T-cell (primary cell): Measurements from ENCODE around the gene ST8SIA1. TPM values are rescaled to one million over a fixed set of nuclear protein-coding genes. Genes with fewer than 3 reads are reported as not detected.

Source experiments
- ATAC-seq, 4 experiments: fragments of 200-7000 bp in 3 of 4; fragments of 150-1000 bp in 1 of 4; cut with Tn5 transposase; replicated peaks in 1 of 4; 1 replicate in 3 of 4; 2 replicates in 1 of 4; pipeline ENCODE4 v1.10.0; 2021; ENCODE audit warnings: moderate library complexity in 3 of 4, mild to moderate bottlenecking in 2 of 4, moderate number of reproducible peaks in 1 of 4
- CTCF ChIA-PET, 2 donors: fragments of 300-600 bp; sonication (Branson Sonifier 250); formaldehyde crosslinking; loops; one replicate each; lab custom pipeline; 2022; ENCODE audit warnings: antibody characterized with exemption in 2 of 2; lab: Charles Lee
- POLR2A ChIA-PET, 2 donors: fragments of 300-600 bp; sonication (Branson Sonifier 250); formaldehyde crosslinking; loops; one replicate each; lab custom pipeline; 2022; ENCODE audit warnings: antibody characterized with exemption in 2 of 2; lab: Charles Lee
- DNase-seq, 35 experiments: peaks; one replicate each; pipeline versions ENCODE4 v3.0.0 to v3.0.0-alpha.2; 2013 to 2023
- H3K27ac ChIP-seq: one replicate; pipeline ENCODE4 v1.5.1; 2013; ENCODE audit warnings: low read length
- H3K27me3 ChIP-seq, 2 experiments: replicated peaks in 1 of 2; 1 replicate in 1 of 2; 2 replicates in 1 of 2; pipeline versions ENCODE4 v1.6.1 to v1.7.0; 2013; ENCODE audit warnings: low read length in 1 of 2, mixed read lengths in 1 of 2; ENCODE audit not compliant: control insufficient read depth in 2 of 2, insufficient read depth in 2 of 2; ENCODE audit errors: extremely low read depth in 1 of 2
- H3K36me3 ChIP-seq, 2 donors: 1 replicate in 1 of 2; 2 replicates in 1 of 2; pipeline versions ENCODE4 v1.6.1 to v1.7.0; 2013; ENCODE audit warnings: low read length in 1 of 2; ENCODE audit not compliant: control insufficient read depth in 2 of 2, insufficient read depth in 1 of 2; ENCODE audit errors: extremely low read depth in 1 of 2
- H3K4me1 ChIP-seq, 2 experiments: 1 replicate in 1 of 2; 2 replicates in 1 of 2; pipeline versions ENCODE4 v1.6.1 to v1.7.0; 2013; ENCODE audit warnings: low read length in 2 of 2, mixed read lengths in 1 of 2; ENCODE audit not compliant: insufficient read depth in 2 of 2, control insufficient read depth in 1 of 2; ENCODE audit errors: extremely low read depth in 1 of 2
- H3K4me3 ChIP-seq, 2 donors: 1 replicate in 1 of 2; 2 replicates in 1 of 2; pipeline versions ENCODE4 v1.5.1 to v1.7.0; 2013; ENCODE audit warnings: mild to moderate bottlenecking in 2 of 2, low read length in 1 of 2, moderate library complexity in 1 of 2; ENCODE audit not compliant: control insufficient read depth in 1 of 2; ENCODE audit errors: extremely low read depth in 1 of 2
- H3K9me3 ChIP-seq: 2 replicates; pipeline ENCODE4 v1.7.0; 2013
- H3K27ac Mint-ChIP-seq, 2 donors: one replicate each; pipeline ENCODE4 v1.8.0; 2020 to 2021; ENCODE audit warnings: mild to moderate bottlenecking in 2 of 2, mixed read lengths in 2 of 2
- H3K27me3 Mint-ChIP-seq, 2 donors: one replicate each; pipeline ENCODE4 v1.8.0; 2021 to 2022; ENCODE audit warnings: mixed read lengths in 2 of 2
- H3K36me3 Mint-ChIP-seq: one replicate; pipeline ENCODE4 v1.8.0; 2021; ENCODE audit warnings: mixed read lengths
- H3K4me1 Mint-ChIP-seq, 3 donors: one replicate each; pipeline ENCODE4 v1.8.0; 2020 to 2022; ENCODE audit warnings: mixed read lengths in 3 of 3, mild to moderate bottlenecking in 1 of 3
- H3K4me3 Mint-ChIP-seq, 3 donors: one replicate each; pipeline ENCODE4 v1.8.0; 2020 to 2022; ENCODE audit warnings: mild to moderate bottlenecking in 3 of 3, mixed read lengths in 3 of 3, moderate library complexity in 3 of 3
- H3K9me3 Mint-ChIP-seq, 3 donors: one replicate each; pipeline ENCODE4 v1.8.0; 2020 to 2022; ENCODE audit warnings: mixed read lengths in 3 of 3
- WGBS: methylation state at CpG from one replicate; pipeline ENCODE4 v1.1.5; 2013; ENCODE audit warnings: missing lambda C conversion rate; ENCODE audit not compliant: insufficient coverage; 5-methylcytosine and 5-hydroxymethylcytosine counted together
- total RNA-seq, 35 experiments: library from RNA in 6 of 35; stranded (reverse) in 6 of 35; fragments of 120-200 nt in 1 of 35; gene quantifications; one replicate each; pipeline versions ENCODE4 v1.2.1 to v1.2.4 and lab custom pipeline; 2013 to 2026

ST8SIA1 gene
- total RNA-seq, 5 donors from 2014 or later (not counting 1 experiment from before 2014, with no cell fraction given) = 10.8 to 19.8 (median 15.2) TPM

DNA sequence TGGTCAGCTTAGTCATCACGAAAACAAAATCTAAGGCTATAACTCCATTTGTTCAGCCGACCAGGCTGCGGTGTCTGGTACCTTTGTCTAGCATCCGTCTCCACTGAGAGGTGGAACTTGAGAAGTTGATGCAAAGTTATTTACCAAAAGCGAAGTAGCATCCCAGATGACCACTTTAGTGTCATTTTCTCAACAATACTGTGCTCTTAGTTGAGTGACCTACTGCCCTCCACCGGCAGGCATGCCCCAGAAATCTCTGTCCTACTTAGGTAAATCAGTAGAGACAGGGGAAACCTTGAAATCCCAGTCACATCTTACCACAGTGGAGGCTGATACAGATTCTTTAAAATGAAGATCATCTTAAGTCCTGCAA lies 1.3 kb upstream of the ST8SIA1 start:
- no peaks in the 10 kb centered on the region for H3K9me3 ChIP-seq
- peaks cover 0 to 10% of the 10 kb centered on the region in 2 experiments for H3K27me3 ChIP-seq
- Mint-ChIP-seq H3K4me1 (peaks cover 24 to 38% (median 34%) of the 10 kb centered on the region in 3 donors), H3K9me3 (no peaks in the 10 kb centered on the region), H3K36me3 (no peaks in the 10 kb centered on the region), H3K27me3 (peaks cover 10 to 11% of the 10 kb centered on the region in 2 donors), H3K27ac (peak overlapping the region; percentile 87 to 92), H3K4me3 (peak overlapping the region; percentile 91 to 98 (median 96))
- H3K36me3 ChIP-seq = no peaks in the 10 kb centered on the region
- ChIA-PET CTCF (interaction anchor here (0.6 to 1.3 kb wide), 17 partner anchors 11 to 638 kb away, joined by 3 to 9 read pairs (median 4); partner anchors contain the start of gene CMAS (in 1 of the 2)), POLR2A (interaction anchor here in 1 of 2 donors (0.6 to 1.0 kb wide), 4 partner anchors 48 to 111 kb away, joined by 3 to 6 read pairs (median 4); no protein-coding TSS in a partner anchor)
- no CpG with 5 or more reads among the region's 6 CpGs for WGBS
- H3K27ac ChIP-seq = peak overlapping the region; percentile 82
- H3K4me1 ChIP-seq = peaks cover 4 to 29% of the 10 kb centered on the region in 2 experiments
- DNase-seq (no peak), ATAC-seq (no peak)
- peak overlapping the region; percentile 75 to 89 for H3K4me3 ChIP-seq

- Mint-ChIP-seq H3K27me3 (peaks cover 10 to 11% of the 10 kb centered on the region in 2 donors), H3K4me3 (peak overlapping the region; percentile 91 to 98 (median 96)), H3K9me3 (no peaks in the 10 kb centered on the region), H3K36me3 (no peaks in the 10 kb centered on the region), H3K4me1 (peaks cover 34 to 55% (median 50%) of the 10 kb centered on the region in 3 donors), H3K27ac (peak overlapping the region; percentile 74 to 83)
- ChIA-PET CTCF (no interaction called here), POLR2A (no interaction called here)
- H3K36me3 ChIP-seq = no peaks in the 10 kb centered on the region
- DNase-seq = peak in 7 of 35 experiments; percentile 0 to 32 (median 8)
- no peaks in the 10 kb centered on the region for H3K9me3 ChIP-seq
- peak in 1 of 4 experiments; percentile 4 for ATAC-seq
- peaks cover 0 to 10% of the 10 kb centered on the region in 2 experiments for H3K27me3 ChIP-seq
- H3K27ac ChIP-seq = no peak overlapping the region
- peaks cover 4 to 29% of the 10 kb centered on the region in 2 experiments for H3K4me1 ChIP-seq
- 2% methylated on average over 43 of the region's 49 CpGs for WGBS
- peak overlapping the region; percentile 71 to 89 for H3K4me3 ChIP-seq
These were observed 646 bp downstream of the ST8SIA1 start for GRCh38 chr12:22333713-22334409.

DNA sequence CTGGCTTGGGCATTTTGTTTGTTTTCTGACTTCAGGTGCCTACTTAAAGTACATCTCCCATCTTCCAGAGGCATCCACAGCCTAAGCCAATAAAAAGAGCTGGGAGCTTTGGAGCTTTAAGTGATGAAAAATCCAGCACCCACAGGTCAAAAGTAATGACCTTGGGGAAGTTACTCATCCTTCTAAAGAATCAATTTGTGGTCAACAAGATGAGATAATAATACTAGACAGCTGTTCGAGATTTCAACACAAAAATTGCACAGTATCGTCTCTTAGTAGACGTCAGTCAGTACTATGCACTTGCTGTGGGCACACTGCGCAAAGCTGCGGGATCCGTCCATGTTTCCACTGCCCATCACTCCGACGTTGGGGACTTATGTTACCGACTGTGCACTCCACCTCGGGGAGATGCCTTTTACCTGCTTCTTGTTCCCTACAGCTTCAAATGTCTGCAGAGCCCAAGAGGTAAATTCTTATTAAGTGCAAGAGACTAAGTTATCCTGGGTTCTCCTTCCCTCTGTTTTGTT lies 1.3 kb downstream of the ST8SIA1 start:
- Histone ChIP-seq H3K27ac (no peak overlapping the region), H3K9me3 (no peaks in the 10 kb centered on the region), H3K27me3 (peaks cover 0 to 10% of the 10 kb centered on the region in 2 experiments), H3K36me3 (no peaks in the 10 kb centered on the region), H3K4me3 (peak overlapping the region in 1 of 2 donors; percentile 89), H3K4me1 (peaks cover 4 to 29% of the 10 kb centered on the region in 2 experiments)
- DNase-seq = peak in 1 of 35 experiments; percentile 21
- Mint-ChIP-seq H3K36me3 (no peaks in the 10 kb centered on the region), H3K4me3 (peak overlapping the region; percentile 91 to 98 (median 96)), H3K27ac (peak overlapping the region; percentile 74 to 83), H3K4me1 (peaks cover 34 to 61% (median 56%) of the 10 kb centered on the region in 3 donors), H3K27me3 (peaks cover 10 to 11% of the 10 kb centered on the region in 2 donors), H3K9me3 (no peaks in the 10 kb centered on the region)
- CTCF ChIA-PET = no interaction called here
- POLR2A ChIA-PET = interaction anchor here in 1 of 2 donors (0.7 kb wide), 1 partner anchor 36 kb away, joined by 3 read pairs; no protein-coding TSS in a partner anchor
- WGBS = 7% methylated on average over 3 of the region's 10 CpGs
- ATAC-seq = no peak

DNA sequence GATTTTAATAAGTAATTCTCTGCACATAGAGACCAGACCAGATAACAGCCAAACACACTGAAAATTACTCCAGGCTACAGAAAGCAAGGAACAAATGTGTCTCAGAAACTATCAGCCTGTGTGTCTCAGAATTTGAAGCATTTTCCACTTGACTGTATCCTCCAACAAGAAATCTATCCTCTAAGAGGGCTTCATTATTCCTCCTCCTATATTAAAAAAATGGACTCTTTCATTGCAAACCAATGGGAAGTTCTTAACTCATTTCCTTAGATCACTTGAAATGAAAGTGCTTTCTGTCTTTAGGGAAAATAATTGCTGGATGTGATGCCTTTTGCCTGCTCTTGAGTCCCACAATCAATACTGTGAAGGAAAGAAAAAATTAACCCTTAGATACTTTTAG lies 2.3 kb downstream of the ST8SIA1 start:
- peaks cover 0 to 10% of the 10 kb centered on the region in 2 experiments for H3K27me3 ChIP-seq

DNA sequence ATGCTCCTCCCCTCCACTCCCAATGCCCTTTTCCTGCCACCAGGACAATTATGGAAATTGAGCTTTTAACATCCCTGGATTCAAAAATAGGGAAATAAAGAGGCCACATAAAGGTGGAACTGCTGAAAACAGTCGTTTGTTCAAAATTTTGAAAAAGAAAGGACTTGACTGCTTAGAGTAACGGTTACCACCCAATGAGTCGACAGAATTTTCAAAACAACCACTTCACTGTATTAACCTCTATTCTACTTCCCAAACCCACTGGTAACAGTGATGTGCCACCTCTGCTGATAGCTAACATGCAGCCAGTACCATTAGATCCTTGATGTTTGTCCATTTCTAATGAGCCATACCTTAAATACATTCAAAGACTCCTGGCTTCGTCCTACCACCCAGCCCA lies 4.9 kb downstream of the ST8SIA1 start:
- CTCF ChIA-PET = interaction anchor here in 1 of 2 donors (0.7 kb wide), 1 partner anchor 207 kb away, joined by 3 read pairs; no protein-coding TSS in a partner anchor
- WGBS = 50% methylated on average over 3 of the region's 4 CpGs
- H3K9me3 Mint-ChIP-seq = no peaks in the 10 kb centered on the region
- H3K27ac Mint-ChIP-seq = peak overlapping the region; percentile 65 to 75
- H3K4me3 Mint-ChIP-seq = peak overlapping the region in 2 of 3 donors; percentile 12 to 21
- H3K36me3 Mint-ChIP-seq = no peaks in the 10 kb centered on the region
- H3K27me3 Mint-ChIP-seq = peaks cover 5 to 7% of the 10 kb centered on the region in 2 donors
- H3K9me3 ChIP-seq = no peaks in the 10 kb centered on the region
- H3K36me3 ChIP-seq = no peaks in the 10 kb centered on the region
- H3K4me1 Mint-ChIP-seq = peaks cover 28 to 77% (median 59%) of the 10 kb centered on the region in 3 donors
- H3K27me3 ChIP-seq = peaks cover 0 to 6% of the 10 kb centered on the region in 2 experiments
- DNase-seq (no peak), ATAC-seq (no peak)
- H3K4me1 ChIP-seq = peaks cover 3 to 18% of the 10 kb centered on the region in 2 experiments
- no peak overlapping the region for H3K27ac ChIP-seq
- H3K4me3 ChIP-seq = no peak overlapping the region
- POLR2A ChIA-PET = no interaction called here

More for the DNA sequence above, 2.3 kb downstream of the ST8SIA1 start:
- ChIA-PET CTCF (no interaction called here), POLR2A (no interaction called here)
- Histone ChIP-seq H3K4me3 (peak overlapping the region in 1 of 2 donors; percentile 89), H3K27ac (no peak overlapping the region), H3K9me3 (no peaks in the 10 kb centered on the region), H3K36me3 (no peaks in the 10 kb centered on the region), H3K4me1 (peaks cover 4 to 29% of the 10 kb centered on the region in 2 experiments)
- Mint-ChIP-seq H3K9me3 (no peaks in the 10 kb centered on the region), H3K27ac (peak overlapping the region; percentile 74 to 83), H3K27me3 (peaks cover 10 to 11% of the 10 kb centered on the region in 2 donors), H3K4me3 (peak overlapping the region; percentile 91 to 98 (median 96)), H3K36me3 (no peaks in the 10 kb centered on the region), H3K4me1 (peaks cover 34 to 68% (median 59%) of the 10 kb centered on the region in 3 donors)
- no peak for DNase-seq
- no peak for ATAC-seq

GRCh38 chr12:22325218-22325617 lies 9.3 kb downstream of the ST8SIA1 start:
- WGBS = no CpG with 5 or more reads among the region's 4 CpGs
- H3K4me3 ChIP-seq = no peak overlapping the region
- no peaks in the 10 kb centered on the region for H3K36me3 ChIP-seq
- H3K4me1 ChIP-seq = peaks cover 0 to 17% of the 10 kb centered on the region in 2 experiments
- no peaks in the 10 kb centered on the region for H3K9me3 Mint-ChIP-seq
- peaks cover 29 to 66% (median 46%) of the 10 kb centered on the region in 3 donors for H3K4me1 Mint-ChIP-seq
- CTCF ChIA-PET = interaction anchor here in 1 of 2 donors (1.5 kb wide), 1 partner anchor 10 kb away, joined by 4 read pairs; no protein-coding TSS in a partner anchor
- no peak overlapping the region for H3K27ac ChIP-seq
- POLR2A ChIA-PET = interaction anchor here in 1 of 2 donors (1.0 kb wide), 1 partner anchor 24 kb away, joined by 3 read pairs; no protein-coding TSS in a partner anchor
- H3K36me3 Mint-ChIP-seq = peaks cover 5% of the 10 kb centered on the region
- no peaks in the 10 kb centered on the region for H3K27me3 Mint-ChIP-seq
- no peaks in the 10 kb centered on the region for H3K9me3 ChIP-seq
- DNase-seq (no peak), ATAC-seq (no peak)
- no peaks in the 10 kb centered on the region for H3K27me3 ChIP-seq
- H3K4me3 Mint-ChIP-seq = no peak overlapping the region
- no peak overlapping the region for H3K27ac Mint-ChIP-seq
